IPS-20b (cell line): ENCODE data around the gene HERC5.

ENCODE experiments used
- H3K27ac ChIP-seq: one replicate; pipeline ENCODE4 v1.5.1; 2013; ENCODE audit warnings: low read length
- H3K27me3 ChIP-seq: 2 replicates; pipeline ENCODE4 v1.6.1; 2013; ENCODE audit warnings: mild to moderate bottlenecking, low read length, inconsistent platforms; ENCODE audit not compliant: insufficient read depth
- H3K36me3 ChIP-seq: 2 replicates; pipeline ENCODE4 v1.6.1; 2013; ENCODE audit warnings: low read depth, mild to moderate bottlenecking, inconsistent platforms, low read length, moderate library complexity; ENCODE audit not compliant: insufficient read depth
- H3K4me1 ChIP-seq: 2 replicates; pipeline ENCODE4 v1.6.1; 2013; ENCODE audit warnings: mild to moderate bottlenecking, control low read depth, inconsistent platforms, low read length, moderate library complexity; ENCODE audit not compliant: insufficient read depth
- H3K4me3 ChIP-seq: 2 replicates; pipeline ENCODE4 v1.5.1; 2013; ENCODE audit warnings: mild to moderate bottlenecking, low read length, inconsistent platforms
- H3K9ac ChIP-seq: 2 replicates; pipeline ENCODE4 v1.6.1; 2013; ENCODE audit warnings: low read depth, mild to moderate bottlenecking, inconsistent platforms, low read length, moderate library complexity
- H3K9me3 ChIP-seq: 2 replicates; pipeline ENCODE4 v1.6.1; 2013; ENCODE audit warnings: mild to moderate bottlenecking, low read depth, low read length, inconsistent platforms; ENCODE audit not compliant: insufficient read depth

Gene HERC5

GRCh38 chr4:88489100-88489761 lies 32.3 kb downstream of the HERC5 start:
- Histone ChIP-seq H3K27ac (no peak overlapping the region), H3K9me3 (no peaks in the 10 kb centered on the region), H3K9ac (no peak overlapping the region), H3K4me3 (no peak overlapping the region), H3K27me3 (no peaks in the 10 kb centered on the region), H3K4me1 (no peaks in the 10 kb centered on the region), H3K36me3 (no peaks in the 10 kb centered on the region)

GRCh38 chr4:88497859-88498409 lies 41.0 kb downstream of the HERC5 start:
- Histone ChIP-seq H3K4me3 (no peak overlapping the region), H3K9ac (no peak overlapping the region), H3K27me3 (no peaks in the 10 kb centered on the region), H3K27ac (no peak overlapping the region), H3K4me1 (no peaks in the 10 kb centered on the region), H3K9me3 (no peaks in the 10 kb centered on the region), H3K36me3 (no peaks in the 10 kb centered on the region)

- H3K9ac ChIP-seq, result no peak overlapping the region
- H3K9me3 ChIP-seq, result no peaks in the 10 kb centered on the region
- H3K36me3 ChIP-seq, result no peaks in the 10 kb centered on the region
- H3K4me3 ChIP-seq, result no peak overlapping the region
- no peaks in the 10 kb centered on the region for H3K4me1 ChIP-seq
- no peaks in the 10 kb centered on the region for H3K27me3 ChIP-seq
- no peak overlapping the region for H3K27ac ChIP-seq
Measured at GRCh38 chr4:88503344-88503743, 46.4 kb downstream of the HERC5 start.

GRCh38 chr4:88511236-88511635 lies 54.3 kb downstream of the HERC5 start:
- no peak overlapping the region for H3K4me3 ChIP-seq
- no peaks in the 10 kb centered on the region for H3K27me3 ChIP-seq
- H3K9ac ChIP-seq, result no peak overlapping the region
- no peaks in the 10 kb centered on the region for H3K36me3 ChIP-seq
- H3K4me1 ChIP-seq, result no peaks in the 10 kb centered on the region
- no peaks in the 10 kb centered on the region for H3K9me3 ChIP-seq
- H3K27ac ChIP-seq, result no peak overlapping the region

GRCh38 chr4:88514557-88515511 lies 57.9 kb downstream of the HERC5 start:
- Histone ChIP-seq H3K9ac (no peak overlapping the region), H3K36me3 (peaks cover under 1% of the 10 kb centered on the region; the same call in 1 of the 2 replicates), H3K27me3 (no peaks in the 10 kb centered on the region), H3K4me1 (no peaks in the 10 kb centered on the region), H3K27ac (no peak overlapping the region), H3K4me3 (no peak overlapping the region), H3K9me3 (no peaks in the 10 kb centered on the region)

GRCh38 chr4:88516746-88517145 lies 59.8 kb downstream of the HERC5 start:
- Histone ChIP-seq H3K4me3 (no peak overlapping the region), H3K9me3 (no peaks in the 10 kb centered on the region), H3K27me3 (no peaks in the 10 kb centered on the region), H3K4me1 (peaks cover under 1% of the 10 kb centered on the region; the same call in 1 of the 2 replicates), H3K9ac (no peak overlapping the region), H3K36me3 (peaks cover 20% of the 10 kb centered on the region), H3K27ac (no peak overlapping the region)

GRCh38 chr4:88517825-88518224 lies 60.9 kb downstream of the HERC5 start:
- Histone ChIP-seq H3K36me3 (peaks cover 21% of the 10 kb centered on the region), H3K4me3 (no peak overlapping the region)

GRCh38 chr4:88518911-88519310 lies 62.0 kb downstream of the HERC5 start:
- H3K27me3 ChIP-seq, result no peaks in the 10 kb centered on the region
- H3K9ac ChIP-seq, result no peak overlapping the region
- no peak overlapping the region for H3K4me3 ChIP-seq
- no peaks in the 10 kb centered on the region for H3K9me3 ChIP-seq
- peaks cover 21% of the 10 kb centered on the region for H3K36me3 ChIP-seq
- H3K27ac ChIP-seq, result no peak overlapping the region
- H3K4me1 ChIP-seq, result peaks cover 9% of the 10 kb centered on the region

More at GRCh38 chr4:88517825-88518224, 60.9 kb downstream of the HERC5 start:
- Histone ChIP-seq H3K4me1 (peaks cover 8% of the 10 kb centered on the region), H3K27me3 (no peaks in the 10 kb centered on the region), H3K27ac (no peak overlapping the region), H3K9ac (no peak overlapping the region), H3K9me3 (no peaks in the 10 kb centered on the region)

- H3K36me3 ChIP-seq, result peaks cover 21% of the 10 kb centered on the region
- H3K27ac ChIP-seq, result peak overlapping the region; percentile 55
- H3K27me3 ChIP-seq, result no peaks in the 10 kb centered on the region
- peaks cover 14% of the 10 kb centered on the region for H3K4me1 ChIP-seq
- peak overlapping the region; percentile 83 for H3K4me3 ChIP-seq
- H3K9ac ChIP-seq, result peak overlapping the region; percentile 93
- H3K9me3 ChIP-seq, result no peaks in the 10 kb centered on the region
Measured at GRCh38 chr4:88522702-88523324, 65.9 kb downstream of the HERC5 start.

- Histone ChIP-seq H3K4me1 (peaks cover 14% of the 10 kb centered on the region), H3K27me3 (no peaks in the 10 kb centered on the region), H3K4me3 (peak within 1 kb of the TSS; percentile 83), H3K9me3 (no peaks in the 10 kb centered on the region), H3K36me3 (peaks cover 21% of the 10 kb centered on the region), H3K9ac (peak within 1 kb of the TSS; percentile 93), H3K27ac (peak within 1 kb of the TSS; percentile 55)
Measured at GRCh38 chr4:88523325-88524129, 66.6 kb downstream of the HERC5 start, which contains the start of gene PYURF. Gene PYURF, minus strand, starts transcription at chr4:88523776. Its CDS starts 76 bp downstream, at chr4:88523700.

- H3K4me1 ChIP-seq, result peaks cover 14% of the 10 kb centered on the region
- no peaks in the 10 kb centered on the region for H3K9me3 ChIP-seq
- peaks cover 21% of the 10 kb centered on the region for H3K36me3 ChIP-seq
- H3K27me3 ChIP-seq, result no peaks in the 10 kb centered on the region
- peak overlapping the region; percentile 93 for H3K9ac ChIP-seq
- peak overlapping the region; percentile 27 for H3K27ac ChIP-seq
- peak overlapping the region; percentile 83 for H3K4me3 ChIP-seq
Measured at GRCh38 chr4:88524171-88524570, 67.3 kb downstream of the HERC5 start.
